Measurements from ENCODE around the gene SHISA5.
A peak's percentile ranks its signal among the peaks of the same experiment; 100 is the strongest.
"Not testable (repeated sequence)": the region's sequence is repeated elsewhere in the genome, so short reads cannot be mapped to it uniquely, and the experiment has no call there.

The SHISA5 gene

DNA sequence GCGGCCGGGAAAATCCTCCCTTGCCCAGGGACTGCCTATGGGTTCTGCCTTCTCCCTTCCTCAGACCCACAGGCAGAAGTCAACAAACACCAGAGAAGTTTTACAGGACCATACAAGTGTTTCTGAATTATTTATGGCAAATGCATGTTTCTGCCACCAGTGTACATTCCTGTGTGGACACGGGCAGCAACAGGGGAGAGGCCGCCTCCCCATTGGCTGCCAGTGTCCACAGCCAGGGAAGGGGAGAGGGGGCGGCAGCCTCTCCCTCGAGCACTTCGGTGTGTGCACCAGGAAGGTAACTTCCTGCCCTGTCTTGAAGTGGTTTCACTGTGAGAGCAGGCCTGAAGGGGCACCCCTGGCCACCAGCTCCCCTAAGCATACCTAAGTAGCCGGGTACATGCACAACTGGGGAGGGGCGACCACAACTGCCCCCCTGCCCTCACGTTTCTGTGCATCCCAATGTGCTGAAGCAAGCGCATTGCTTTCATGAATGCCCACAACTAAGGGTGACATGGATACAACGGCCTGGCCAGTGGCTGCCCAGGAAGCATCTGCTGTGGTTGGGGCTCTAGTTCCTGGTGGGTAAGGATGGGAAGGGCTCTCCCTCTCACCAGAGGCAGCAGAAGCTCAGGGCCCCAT lies 14.8 kb upstream of the SHISA5 start:
- DNase-seq = no peak

DNA sequence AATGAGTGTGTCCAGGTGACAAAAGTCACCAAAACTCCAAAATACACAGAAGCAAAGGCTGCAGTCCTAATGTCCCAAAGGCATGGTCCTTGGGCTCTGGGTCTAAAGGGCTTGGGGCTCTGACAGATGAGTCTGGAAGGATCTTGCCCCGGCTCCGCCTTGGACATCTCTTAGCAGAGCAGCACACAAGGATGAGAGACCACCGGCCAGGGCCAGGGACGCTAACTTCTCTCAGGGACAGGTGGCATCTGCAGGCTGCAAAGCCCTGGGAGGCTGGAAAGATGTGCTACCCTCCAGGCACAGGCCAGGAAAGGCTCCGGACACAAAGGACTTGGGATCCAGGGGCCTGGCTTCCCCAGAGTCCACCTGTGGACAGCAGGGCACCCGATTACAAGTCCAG lies 14.1 kb upstream of the SHISA5 start:
- no peak for DNase-seq

DNA sequence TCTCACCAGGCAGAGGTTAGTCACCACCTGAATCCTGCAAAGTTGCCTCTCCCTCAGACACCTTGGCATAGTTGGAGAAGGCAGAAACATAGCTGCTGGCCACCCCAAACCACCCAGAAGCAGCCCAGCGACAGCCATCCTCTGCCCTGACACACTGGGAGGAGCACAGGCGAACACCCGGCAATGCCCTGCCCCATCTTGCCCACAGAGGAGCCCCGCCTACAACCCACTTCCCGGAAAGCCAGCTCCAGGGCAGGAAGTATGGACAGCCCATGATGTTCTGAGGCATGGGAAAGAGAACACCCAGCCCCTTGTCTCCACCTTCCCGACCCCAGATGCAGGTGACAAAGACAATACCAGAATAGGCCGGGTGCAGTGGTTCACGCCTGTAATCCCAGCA lies 12.6 kb upstream of the SHISA5 start:
- DNase-seq = peak; percentile 26

DNA sequence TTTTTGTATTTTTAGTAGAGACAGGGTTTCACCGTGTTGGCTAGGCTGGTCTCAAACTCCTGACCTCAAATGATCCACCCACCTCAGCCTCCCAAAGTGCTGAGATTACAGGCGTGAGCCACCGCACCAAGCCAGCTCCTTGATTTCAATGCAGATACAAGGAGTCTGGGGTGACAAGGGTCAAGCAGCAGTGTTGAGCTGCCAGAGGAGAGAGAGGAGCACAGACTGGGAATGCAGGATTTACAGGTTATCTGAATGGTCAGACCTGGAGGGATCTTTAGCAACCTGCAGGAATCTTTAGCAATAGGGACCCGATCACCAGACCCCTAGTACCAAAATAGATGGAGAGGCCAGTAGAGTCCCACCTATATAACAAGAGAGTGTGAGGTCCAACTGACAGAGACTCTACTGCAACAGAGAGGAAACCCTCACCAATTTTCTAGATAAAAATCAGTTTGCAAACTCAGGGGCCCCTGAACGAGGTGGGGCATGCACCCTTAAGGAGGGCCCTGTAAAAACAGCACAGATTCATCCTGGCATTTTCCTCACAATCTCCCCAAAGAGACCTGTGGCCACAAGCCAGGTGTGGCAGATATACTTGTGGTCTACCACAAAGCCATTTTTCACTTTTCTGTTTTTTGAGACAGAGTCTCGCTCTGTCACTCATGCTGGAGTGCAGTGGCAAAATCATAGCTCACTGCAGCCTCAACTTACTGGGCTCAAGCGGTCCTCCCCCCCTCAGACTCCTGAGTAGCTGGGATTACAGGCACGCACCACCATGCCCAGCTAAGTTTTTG lies 10.7 kb upstream of the SHISA5 start:
- DNase-seq = no peak

DNA sequence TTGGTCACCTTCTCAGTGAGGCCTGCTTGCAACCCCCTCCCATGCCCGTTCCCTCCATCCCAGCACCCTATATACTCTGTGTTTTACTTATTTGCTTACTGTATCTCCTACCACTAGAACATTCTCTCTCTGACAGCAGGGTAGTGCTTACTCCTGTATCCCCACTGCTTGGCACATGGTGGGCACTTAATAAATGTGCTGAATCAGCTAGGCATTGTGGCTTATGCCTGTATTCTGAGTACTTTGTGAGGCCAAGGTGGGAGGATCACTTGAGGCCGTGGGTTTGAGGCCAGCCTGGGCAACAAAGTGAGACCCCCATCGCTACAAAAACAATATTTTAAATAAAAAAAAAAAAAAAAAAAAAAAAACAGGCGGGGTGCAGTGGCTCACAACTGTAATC lies 7.6 kb upstream of the SHISA5 start:
- DNase-seq = no peak

DNA sequence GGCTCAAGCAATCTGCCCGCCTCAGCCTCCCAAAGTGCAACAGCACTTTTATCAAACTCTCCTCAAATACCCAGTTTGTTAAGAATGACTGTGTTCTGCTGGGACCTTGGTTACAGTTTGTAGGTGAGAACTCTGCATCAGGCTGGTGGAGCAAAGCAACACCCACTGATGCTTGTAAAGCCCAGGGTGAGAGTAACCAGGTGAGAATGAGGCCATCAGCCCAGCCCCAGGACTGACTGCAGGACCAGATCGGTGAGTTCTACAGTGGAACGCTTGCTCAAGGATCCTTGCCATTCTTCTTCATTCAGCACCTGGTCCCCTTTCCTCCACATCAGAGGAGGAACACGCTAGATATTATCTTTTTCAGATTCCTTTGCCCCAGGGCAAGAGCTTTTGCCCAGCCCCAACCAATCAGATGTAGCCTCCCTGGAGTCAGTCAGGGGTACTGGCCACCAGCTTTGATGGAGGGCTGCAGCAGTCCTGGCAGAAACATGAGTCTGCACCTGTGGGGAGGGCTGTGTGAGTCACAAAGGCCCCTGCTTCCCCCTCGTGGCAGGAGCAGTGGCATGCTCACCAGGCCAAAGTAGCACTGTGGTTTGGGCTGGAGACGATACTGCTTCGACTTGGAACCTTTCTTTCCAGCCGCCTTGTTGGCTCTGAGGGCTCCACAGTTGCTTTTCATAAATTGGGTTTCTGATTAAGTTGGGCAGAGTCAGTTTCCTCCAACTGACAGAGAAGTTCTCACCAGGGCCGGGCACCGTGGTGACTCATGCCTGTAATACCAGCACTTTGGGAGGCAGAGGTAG lies 3.5 kb upstream of the SHISA5 start:
- DNase-seq = peak; percentile 76

DNA sequence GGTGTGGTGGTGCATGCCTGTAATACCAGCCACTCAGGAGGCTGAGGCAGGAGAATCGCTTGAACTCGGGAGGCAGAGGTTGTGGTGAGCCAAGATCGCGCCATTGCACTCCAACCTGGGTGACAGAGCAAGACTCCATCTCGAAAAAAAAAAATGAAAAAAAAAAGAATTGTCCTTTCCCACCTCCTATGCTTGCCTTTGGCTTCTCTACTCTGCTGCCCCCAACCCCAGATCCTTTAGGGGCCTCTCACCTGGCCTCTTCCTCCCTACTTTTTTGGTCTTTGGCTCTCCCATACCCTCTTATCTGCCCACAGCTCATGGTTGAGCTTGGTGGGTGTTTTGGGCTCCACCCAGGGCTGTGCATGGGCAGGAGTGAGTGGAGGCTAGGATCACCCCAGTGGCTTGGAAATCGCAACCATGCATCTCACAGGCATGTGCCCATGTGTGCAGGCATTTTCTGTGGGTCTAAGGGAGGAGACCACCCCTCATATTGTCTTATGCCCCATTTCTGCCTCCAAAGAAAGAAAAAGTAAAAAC lies 2.1 kb upstream of the SHISA5 start:
- DNase-seq = no peak

DNA sequence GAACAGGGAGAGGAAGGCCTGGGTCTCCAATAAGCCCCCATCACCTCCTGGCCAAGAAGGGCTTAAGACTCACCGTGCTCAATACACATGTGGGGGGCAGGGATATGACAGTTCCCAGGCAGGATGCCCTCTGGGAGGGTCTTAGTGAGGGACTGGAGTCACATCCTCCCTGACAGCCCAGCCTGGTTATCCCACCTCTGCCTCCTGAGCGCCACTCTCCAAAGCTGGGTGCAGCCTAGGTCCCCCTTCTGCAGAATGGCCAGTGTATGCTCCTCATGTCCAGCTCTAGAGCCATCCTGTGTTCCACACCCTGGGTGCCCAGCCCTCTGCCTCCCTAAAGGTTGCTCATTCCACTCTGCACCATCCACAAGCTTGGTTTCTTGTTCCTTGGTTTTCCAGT lies 1.2 kb upstream of the SHISA5 start:
- no peak for DNase-seq

DNA sequence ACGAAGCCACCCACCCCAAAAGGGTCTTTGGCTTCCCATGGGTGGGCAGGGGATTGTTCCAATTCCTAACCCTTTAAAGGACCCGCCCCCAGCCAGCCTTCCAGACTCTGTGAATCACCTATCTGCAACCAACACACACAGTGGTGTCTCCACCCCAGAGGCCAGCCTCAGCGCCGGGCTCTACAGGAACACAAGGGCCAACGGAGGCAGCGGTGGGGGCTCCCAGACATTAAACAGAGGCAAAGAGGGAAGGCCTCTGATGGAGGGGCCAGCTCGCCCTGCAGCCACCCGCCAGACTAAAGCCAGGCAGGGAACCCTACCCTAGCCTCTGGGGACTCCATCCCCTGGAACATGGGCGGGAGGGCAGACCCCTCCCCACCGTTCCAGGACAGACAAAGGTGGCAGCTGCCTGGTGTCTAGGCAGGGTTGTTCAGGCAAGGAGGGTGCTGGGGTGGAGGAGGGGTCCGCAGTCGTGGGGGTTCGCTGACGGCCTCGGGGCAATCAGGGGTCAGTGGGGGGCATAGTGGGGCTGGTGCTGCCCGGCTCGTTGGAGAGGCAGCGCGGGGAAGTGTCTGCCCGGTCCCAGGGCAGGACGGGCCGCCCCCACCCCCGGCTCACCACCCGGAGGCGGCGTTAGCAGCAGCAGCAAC lies 448 bp downstream of the SHISA5 start:
- DNase-seq = no peak

DNA sequence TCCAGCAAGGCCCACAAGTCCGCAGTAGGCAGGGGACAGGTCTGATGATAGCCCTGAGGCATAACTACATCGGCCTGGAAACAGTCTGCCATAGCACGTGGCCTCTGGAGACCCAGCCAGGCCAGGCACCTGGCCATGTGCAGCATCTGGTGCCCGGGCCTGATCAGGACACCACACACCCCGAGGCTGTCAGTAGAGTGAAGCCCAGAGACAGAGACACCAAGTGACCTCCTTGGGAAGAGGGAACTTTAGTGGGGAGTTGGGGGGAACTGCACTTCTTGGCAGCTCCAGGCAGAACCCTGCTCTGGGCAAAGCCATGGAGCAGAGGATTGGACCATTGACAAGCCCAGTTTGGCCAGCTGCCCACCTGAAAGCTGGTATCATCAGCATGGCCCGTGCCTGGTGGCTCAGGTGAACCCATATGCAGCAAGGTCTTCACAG lies 1.2 kb downstream of the SHISA5 start:
- no peak for DNase-seq

DNA sequence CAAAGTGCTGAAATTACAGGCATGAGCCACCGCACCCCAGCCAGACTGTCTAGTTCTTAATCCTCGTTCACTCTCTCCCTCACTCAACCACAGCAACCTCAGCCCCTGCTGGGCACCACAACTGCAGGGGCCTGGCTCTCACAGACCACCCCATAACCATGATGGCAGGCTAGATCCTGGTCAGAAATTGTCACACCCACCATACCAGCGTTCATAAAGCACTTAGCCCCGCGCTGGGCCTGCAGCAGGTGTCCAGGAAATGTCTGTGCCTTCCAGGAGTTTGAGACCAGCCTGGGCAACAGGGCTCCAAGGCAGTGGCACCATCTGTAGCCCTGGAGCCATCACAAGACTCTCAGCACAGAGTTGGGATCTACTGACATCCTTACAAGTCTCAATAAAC lies 1.9 kb downstream of the SHISA5 start:
- no peak for DNase-seq

DNA sequence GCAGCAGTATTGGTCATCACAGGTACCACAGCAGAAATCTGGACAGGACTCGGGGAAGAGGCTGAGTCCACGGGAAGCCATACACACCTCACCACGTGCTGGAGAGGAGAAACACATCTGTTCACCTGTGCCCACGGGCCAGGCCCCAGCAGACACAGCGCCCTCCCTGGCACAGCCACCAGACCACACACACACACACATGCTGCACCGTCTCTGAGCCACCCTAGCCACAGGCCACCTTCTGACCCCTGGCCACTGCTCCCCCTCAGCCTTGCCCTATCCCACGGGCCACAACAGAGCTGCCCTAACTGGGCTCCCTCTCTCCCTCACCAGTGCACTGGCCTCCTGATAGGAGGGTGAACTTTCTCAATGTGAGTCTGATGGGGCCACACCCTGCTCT lies 2.8 kb downstream of the SHISA5 start:
- DNase-seq = no peak

DNA sequence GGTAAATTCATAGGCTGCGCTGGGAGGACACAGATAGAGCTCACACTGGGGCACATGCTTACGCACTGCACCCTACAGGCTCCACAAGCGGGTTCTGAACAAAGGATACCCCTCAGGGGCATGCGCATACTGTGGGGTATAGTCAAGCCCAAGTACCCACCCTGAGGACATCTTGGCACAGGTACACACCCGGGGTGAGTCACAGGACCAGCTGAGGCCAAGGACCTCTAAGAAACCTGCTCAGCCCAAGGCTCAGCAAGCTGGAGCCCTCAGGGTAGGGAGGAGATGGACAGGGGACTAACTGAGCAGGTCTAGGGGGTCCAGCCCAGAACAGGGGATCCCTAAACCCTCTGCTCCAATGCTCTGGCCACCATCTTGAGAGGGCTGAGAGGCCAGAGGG lies 3.3 kb downstream of the SHISA5 start:
- no peak for DNase-seq

DNA sequence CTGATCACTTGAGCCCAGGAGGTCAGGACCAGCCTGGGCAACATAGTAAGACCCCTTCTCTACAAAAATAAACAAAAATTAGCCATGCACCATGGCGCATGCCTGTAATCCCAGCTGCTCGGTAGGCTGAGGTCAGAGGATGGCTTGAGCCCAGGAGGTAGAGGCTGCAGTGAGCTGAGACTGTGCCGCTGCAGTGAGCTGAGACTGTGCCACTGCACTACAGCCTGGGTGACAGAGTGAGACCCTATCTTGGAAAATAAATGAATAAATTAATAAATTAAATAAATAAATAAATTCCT lies 10.8 kb downstream of the SHISA5 start:
- no peak for DNase-seq

DNA sequence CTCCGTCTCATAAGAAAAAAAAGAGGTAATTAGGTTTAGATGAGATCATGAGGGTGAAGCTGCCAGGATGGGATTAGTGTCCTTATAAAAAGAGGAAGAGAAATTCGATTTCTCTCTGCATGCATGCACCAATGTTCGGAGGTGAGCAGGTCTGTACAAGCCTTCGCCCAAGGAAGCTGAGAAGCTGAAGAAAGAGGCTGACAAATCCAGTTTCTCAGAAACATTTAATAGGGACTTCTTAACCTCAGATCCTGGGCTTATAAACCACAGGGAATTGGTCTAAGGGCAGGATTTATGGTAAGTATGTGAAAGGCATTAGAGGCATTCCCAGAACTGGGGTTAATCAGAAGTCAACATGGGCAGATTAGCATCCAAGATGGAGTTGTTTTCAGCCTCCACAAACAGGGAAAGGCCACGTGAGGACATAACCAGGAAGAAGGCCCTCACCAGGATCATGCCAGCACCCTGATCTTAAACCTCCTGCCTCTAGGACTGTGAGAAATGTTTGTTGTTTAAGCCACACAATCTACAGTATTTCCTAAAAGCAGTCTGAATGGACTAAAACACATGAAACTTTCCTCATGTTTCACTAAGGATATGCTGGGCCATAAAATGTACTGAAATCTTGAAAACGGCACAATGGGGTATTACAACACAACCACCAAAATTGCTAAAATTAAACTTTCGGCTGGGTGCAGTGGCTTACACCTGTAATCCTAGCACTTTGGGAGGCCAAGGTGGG lies 11.3 kb downstream of the SHISA5 start:
- DNase-seq = no peak

DNA sequence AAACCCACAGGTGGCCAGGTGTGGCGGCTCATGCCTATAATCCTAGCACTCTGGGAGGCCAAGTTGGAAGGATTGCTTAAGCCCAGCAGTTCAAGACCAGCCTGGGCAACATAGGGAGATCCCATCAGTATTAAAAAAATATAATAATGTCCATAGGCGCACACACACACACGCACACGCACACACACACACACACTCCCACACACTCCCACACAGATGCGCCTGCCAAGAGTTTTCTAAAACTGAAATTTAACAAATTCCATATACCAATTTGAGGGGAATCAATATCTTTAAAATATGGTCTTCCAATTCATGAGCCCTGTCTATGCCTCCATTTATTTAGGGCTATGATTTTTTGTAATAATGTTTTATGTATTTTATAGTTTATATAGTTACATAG lies 17.0 kb downstream of the SHISA5 start:
- no peak for DNase-seq

DNA sequence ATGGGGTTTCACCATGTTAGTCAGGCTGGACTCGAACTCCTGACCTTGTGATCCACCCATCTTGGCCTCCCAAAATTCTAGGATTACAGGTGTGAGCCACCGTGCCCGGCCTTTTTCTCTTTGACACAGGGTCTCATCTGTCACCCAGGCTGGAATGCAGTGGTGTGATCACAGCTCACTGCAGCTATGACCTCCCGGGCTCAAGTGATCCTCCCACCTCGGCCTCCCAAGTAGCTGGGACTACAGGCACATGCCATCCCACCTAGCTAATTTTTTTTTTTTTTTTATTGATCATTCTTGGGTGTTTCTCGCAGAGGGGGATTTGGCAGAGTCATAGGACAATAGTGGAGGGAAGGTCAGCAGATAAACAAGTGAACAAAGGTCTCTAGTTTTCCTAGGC lies 21.2 kb downstream of the SHISA5 start:
- DNase-seq = not testable (repeated sequence)

DNA sequence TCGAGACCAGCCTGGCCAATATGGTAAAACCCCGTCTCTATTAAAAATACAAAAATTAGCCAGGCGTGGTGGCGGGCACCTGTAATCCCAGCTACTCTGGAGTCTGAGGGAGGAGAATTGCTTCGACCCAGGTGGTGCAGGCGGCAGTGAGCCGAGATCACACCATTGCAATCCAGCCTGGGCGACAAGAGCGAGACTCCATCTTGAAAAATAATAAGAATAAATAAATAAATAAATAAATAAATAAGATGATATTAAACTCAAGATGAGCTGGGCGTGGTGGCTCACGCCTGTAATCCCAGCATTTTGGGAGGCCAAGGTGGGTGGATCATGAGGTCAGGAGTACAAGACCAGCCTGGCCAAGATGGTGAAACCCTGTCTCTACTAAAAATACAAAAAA lies 23.1 kb downstream of the SHISA5 start:
- DNase-seq = not testable (repeated sequence)

DNA sequence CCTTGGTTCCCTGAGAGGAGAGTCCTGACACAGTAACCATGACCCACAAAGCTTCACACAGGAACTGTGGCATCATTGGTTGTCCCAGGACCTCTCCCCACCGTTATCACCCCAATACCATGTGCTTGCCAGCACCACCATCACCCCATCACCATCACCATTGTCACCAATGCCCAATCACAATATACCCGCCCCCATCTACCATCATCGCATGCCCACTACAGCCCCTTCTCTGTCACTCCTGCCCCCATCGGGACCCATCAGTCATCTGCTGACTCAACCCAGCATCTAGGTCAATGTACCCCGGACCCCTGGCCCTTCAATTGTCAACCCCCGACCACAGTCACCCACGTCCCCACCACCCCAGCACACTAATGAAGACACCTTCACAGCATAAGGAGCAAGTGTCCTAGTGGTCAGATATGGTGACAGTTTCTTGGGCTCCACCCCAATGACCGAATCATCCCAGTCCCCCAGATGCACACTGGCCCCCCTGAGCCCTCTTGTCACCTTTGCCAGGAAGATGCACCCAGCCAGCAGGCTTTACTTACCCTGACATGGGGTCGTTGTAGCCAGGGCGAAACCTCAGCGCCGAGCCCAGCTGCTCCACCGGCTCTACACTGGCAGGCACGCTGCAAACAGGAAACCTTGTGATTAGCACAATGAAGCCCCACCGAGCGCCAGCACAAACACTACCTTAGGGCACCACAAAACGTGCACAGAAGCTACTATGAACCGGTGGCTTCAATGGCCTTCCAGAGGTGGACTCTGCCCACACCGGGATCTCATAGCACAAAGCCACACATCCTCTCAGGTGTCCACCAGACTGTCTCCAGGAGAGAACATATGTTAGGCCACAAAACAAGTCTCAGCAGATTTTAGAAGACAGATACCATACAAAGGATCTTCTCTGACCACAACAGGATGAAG lies 25.1 kb downstream of the SHISA5 start:
- DNase-seq = peak; percentile 62

DNA sequence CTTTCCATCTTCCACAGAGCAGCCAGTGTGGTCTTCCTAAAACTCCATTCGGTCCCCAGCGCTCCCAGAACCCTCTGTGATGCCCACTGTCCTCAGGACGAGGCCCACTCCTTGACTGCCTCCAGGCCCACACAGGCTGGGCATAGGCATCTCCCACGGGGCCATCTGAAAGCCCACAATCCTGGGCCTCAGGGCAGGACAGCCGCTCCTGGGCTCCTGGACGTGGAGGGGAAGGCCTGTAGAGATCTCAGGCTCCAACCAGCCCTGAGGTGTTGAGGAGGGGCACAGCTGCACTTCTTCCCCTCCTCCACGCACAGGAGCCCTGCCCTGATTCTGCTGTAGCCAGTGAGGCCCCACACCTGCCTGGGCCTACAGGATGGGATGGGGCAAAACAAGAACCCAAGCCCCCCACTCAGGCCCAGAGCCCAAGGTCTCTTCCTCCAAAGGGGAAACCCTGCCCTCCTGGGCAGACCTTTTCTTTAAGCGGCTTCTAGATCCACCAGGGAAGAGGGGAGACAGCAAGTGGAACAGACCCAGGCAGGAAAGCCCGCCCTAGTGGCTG lies 25.9 kb downstream of the SHISA5 start:
- DNase-seq = no peak

DNA sequence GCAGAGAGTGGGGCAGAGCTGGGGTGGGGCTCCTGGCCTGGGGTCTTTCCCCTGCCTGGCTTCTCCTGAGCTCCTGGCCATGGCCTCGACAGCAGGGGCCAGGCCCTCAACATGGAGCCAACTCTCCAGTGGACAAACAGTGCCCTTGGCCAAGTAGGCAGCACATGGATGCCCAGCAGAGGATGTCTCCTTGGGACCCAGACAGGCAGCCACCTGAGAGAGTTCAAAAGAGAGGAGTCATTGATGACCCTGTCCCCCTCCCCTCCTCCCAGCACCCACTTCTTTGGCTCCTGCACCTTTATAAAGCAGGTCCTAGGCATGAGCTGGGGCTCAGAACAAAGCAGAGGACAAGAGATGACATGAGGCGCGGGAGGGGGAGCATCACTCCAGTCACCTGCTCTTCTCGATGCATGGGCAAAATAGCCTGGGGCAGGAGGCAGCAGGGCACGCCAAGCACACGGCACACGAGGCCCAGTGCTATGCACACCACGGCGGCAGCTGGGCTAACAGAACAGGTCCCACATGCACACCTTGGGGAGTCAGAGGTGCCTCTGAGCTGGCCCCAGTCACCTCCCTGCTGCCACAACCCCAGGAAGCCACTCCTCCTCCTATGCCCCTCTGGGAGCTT lies 27.4 kb downstream of the SHISA5 start:
- DNase-seq = no peak

Measured in activated naive CD4-positive, alpha-beta T cell treated with Interleukin-2 at 50 U/mL for 16 hours (primary cell).